NCI-H524 (cell line): ENCODE data around the gene PKNOX2.

ENCODE experiments used
- DNase-seq, 2 experiments: peaks; one replicate each; lab custom pipeline; 2025; lab: John Stamatoyannopoulos, UW

PKNOX2 gene

GRCh38 chr11:125155100-125155444 is 9.5 kb upstream of the PKNOX2 start:
- no peak for DNase-seq

GRCh38 chr11:125155767-125156166 is 8.8 kb upstream of the PKNOX2 start:
- no peak for DNase-seq

GRCh38 chr11:125156346-125157117 is 8.0 kb upstream of the PKNOX2 start:
- DNase-seq: no peak

GRCh38 chr11:125157118-125157733 is 7.3 kb upstream of the PKNOX2 start:
- DNase-seq: no peak

- DNase-seq: no peak
Observed at GRCh38 chr11:125157953-125158680, 6.4 kb upstream of the PKNOX2 start.

GRCh38 chr11:125162743-125163142 is 1.8 kb upstream of the PKNOX2 start:
- no peak for DNase-seq

- no peak for DNase-seq
Observed at GRCh38 chr11:125163431-125164063, 1.0 kb upstream of the PKNOX2 start.

GRCh38 chr11:125164091-125164421 is 495 bp upstream of the PKNOX2 start:
- no peak for DNase-seq

- peak; percentile 31 to 33 for DNase-seq
Observed at GRCh38 chr11:125165111-125165842, 726 bp downstream of the PKNOX2 start.

- DNase-seq: no peak
Observed at GRCh38 chr11:125165843-125166763, 1.6 kb downstream of the PKNOX2 start.

- no peak for DNase-seq
Observed at GRCh38 chr11:125166764-125167291, 2.3 kb downstream of the PKNOX2 start.

- DNase-seq: no peak
Observed at GRCh38 chr11:125167292-125167953, 2.9 kb downstream of the PKNOX2 start.

- DNase-seq: no peak
Observed at GRCh38 chr11:125167954-125168835, 3.6 kb downstream of the PKNOX2 start.

GRCh38 chr11:125168918-125169456 is 4.4 kb downstream of the PKNOX2 start:
- DNase-seq: no peak

GRCh38 chr11:125170001-125170509 is 5.5 kb downstream of the PKNOX2 start:
- no peak for DNase-seq

GRCh38 chr11:125170510-125171031 is 6.0 kb downstream of the PKNOX2 start:
- DNase-seq: peak in 1 of 2 experiments; percentile 18

- DNase-seq: no peak
Observed at GRCh38 chr11:125171974-125172373, 7.4 kb downstream of the PKNOX2 start.

GRCh38 chr11:125173027-125173426 is 8.5 kb downstream of the PKNOX2 start:
- no peak for DNase-seq
